SK-N-MC (cell line): ENCODE data around the gene KDM4B.

Experiments
- EZH2 ChIP-seq: fragments of 200-600 bp; sonication (generic); IDR thresholded peaks from one replicate; pipeline ENCODE4 v1.6.1; 2017; ENCODE audit warnings: antibody characterized with exemption
- FOXP2 ChIP-seq: optimal IDR thresholded peaks from 2 replicates; pipeline ENCODE3; 2011; ENCODE audit warnings: mild to moderate bottlenecking, moderate library complexity; ENCODE audit not compliant: insufficient read depth; ENCODE audit errors: extremely low read length, control extremely low read depth
- POLR2AphosphoS5 ChIP-seq: IDR thresholded peaks from 2 replicates; pipeline ENCODE4 v1.6.1; 2012; ENCODE audit warnings: mild to moderate bottlenecking, low read depth, low read length, borderline replicate concordance

DNA sequence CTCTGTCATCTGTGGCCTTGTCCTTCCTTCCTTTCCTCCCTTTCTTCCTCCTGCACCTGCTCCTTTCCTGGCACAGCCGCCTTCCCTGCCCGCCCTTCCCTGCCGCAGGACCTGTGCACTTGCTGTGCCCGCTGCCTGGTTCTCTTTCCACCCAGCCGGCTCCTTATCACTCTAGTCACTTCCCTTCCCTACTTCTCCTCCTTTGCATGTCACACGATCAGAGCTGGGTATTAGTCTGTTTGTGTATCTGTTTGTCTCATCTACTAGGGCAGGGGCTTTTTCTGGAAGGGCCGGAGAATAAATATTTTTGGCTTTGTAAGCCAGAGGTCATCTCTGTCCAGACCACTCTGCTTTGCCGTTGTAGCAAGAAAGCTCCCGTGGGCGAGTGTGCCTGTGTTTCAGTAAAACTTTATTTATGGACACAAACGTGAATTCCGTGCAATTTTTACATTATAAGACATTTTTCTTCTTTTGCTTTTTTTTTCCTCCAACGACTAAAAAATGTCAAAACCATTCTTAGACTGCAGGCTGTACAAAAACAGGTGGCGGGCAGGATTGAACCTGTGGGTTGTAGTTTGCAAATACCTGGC is 6.1 kb downstream of the KDM4B start:
- TF ChIP-seq POLR2AphosphoS5 (no peak), FOXP2 (no peak), EZH2 (no peak)
